Neuronal stem cell (in vitro differentiated cells): Measurements from ENCODE around the gene TMOD1.

ENCODE experiments used
- DNase-seq: peaks from one replicate; pipeline ENCODE4 v3.0.0-alpha.2; 2013; ENCODE audit warnings: low spot score
- H2AFZ ChIP-seq: one replicate; pipeline ENCODE4 v1.6.1; 2013; ENCODE audit warnings: mild to moderate bottlenecking, low read length, inconsistent platforms
- H2AK5ac ChIP-seq: 2 replicates; pipeline ENCODE4 v1.6.1; 2013; ENCODE audit warnings: low read depth, mild to moderate bottlenecking, inconsistent platforms, low read length, moderate library complexity, mixed read lengths
- H2BK120ac ChIP-seq: 2 replicates; pipeline ENCODE4 v1.6.1; 2013; ENCODE audit warnings: low read depth, mild to moderate bottlenecking, inconsistent platforms, low read length, moderate library complexity, mixed read lengths
- H2BK12ac ChIP-seq: one replicate; pipeline ENCODE4 v1.6.1; 2013; ENCODE audit warnings: low read length, inconsistent platforms
- H2BK15ac ChIP-seq: 2 replicates; pipeline ENCODE4 v1.6.1; 2013; ENCODE audit warnings: mild to moderate bottlenecking, low read length, inconsistent platforms, mixed read lengths
- H2BK5ac ChIP-seq: one replicate; pipeline ENCODE4 v1.6.1; 2013; ENCODE audit warnings: inconsistent platforms, mild to moderate bottlenecking, low read length, moderate library complexity
- H3K14ac ChIP-seq: one replicate; pipeline ENCODE4 v1.6.1; 2013; ENCODE audit warnings: low read length, inconsistent platforms
- H3K18ac ChIP-seq: 2 replicates; pipeline ENCODE4 v1.6.1; 2013; ENCODE audit warnings: low read length, inconsistent platforms
- H3K23ac ChIP-seq: 2 replicates; pipeline ENCODE4 v1.6.1; 2013; ENCODE audit warnings: low read depth, mild to moderate bottlenecking, mixed read lengths, low read length, inconsistent platforms; ENCODE audit not compliant: poor library complexity
- H3K27ac ChIP-seq: replicated peaks from 3 replicates; pipeline ENCODE4 v1.5.1; 2013; ENCODE audit warnings: low read length, inconsistent platforms
- H3K27me3 ChIP-seq, 3 experiments: 2 replicates each; pipeline ENCODE4 v1.6.1; 2013; ENCODE audit warnings: low read length in 3 of 3, mild to moderate bottlenecking in 2 of 3, inconsistent platforms in 1 of 3, low read depth in 1 of 3, mixed read lengths in 1 of 3, moderate library complexity in 1 of 3; ENCODE audit not compliant: control insufficient read depth in 3 of 3, insufficient read depth in 3 of 3
- H3K36me3 ChIP-seq, 2 donors: replicated peaks in 1 of 2; 2 replicates each; pipeline ENCODE4 v1.6.1; 2013; ENCODE audit warnings: low read length in 2 of 2; ENCODE audit not compliant: control insufficient read depth in 2 of 2, insufficient read depth in 2 of 2
- H3K4ac ChIP-seq: 2 replicates; pipeline ENCODE4 v1.6.1; 2013; ENCODE audit warnings: inconsistent platforms, mild to moderate bottlenecking, low read length, moderate library complexity
- H3K4me1 ChIP-seq, 2 donors: 1 replicate in 1 of 2; 2 replicates in 1 of 2; pipeline ENCODE4 v1.6.1; 2013; ENCODE audit warnings: low read length in 2 of 2, low read depth in 1 of 2; ENCODE audit not compliant: control insufficient read depth in 2 of 2, insufficient read depth in 1 of 2
- H3K4me2 ChIP-seq: one replicate; pipeline ENCODE4 v1.6.1; 2013; ENCODE audit warnings: mild to moderate bottlenecking, low read length, inconsistent platforms; ENCODE audit not compliant: insufficient read depth, poor library complexity, severe bottlenecking
- H3K4me3 ChIP-seq, 2 donors: 2 replicates each; pipeline ENCODE4 v1.5.1; 2013; ENCODE audit warnings: low read length in 2 of 2, mild to moderate bottlenecking in 2 of 2, inconsistent platforms in 1 of 2, moderate library complexity in 1 of 2
- H3K79me1 ChIP-seq: one replicate; pipeline ENCODE4 v1.6.1; 2013; ENCODE audit warnings: low read depth, mild to moderate bottlenecking, inconsistent platforms, low read length, moderate library complexity
- H3K9ac ChIP-seq: one replicate; pipeline ENCODE4 v1.6.1; 2013; ENCODE audit warnings: mild to moderate bottlenecking, low read depth, low read length, inconsistent platforms; ENCODE audit not compliant: poor library complexity
- H3K9me3 ChIP-seq, 2 donors: replicated peaks in 1 of 2; 2 replicates each; pipeline versions ENCODE3 to v1.6.1; 2013; ENCODE audit warnings: low read length in 2 of 2, mild to moderate bottlenecking in 2 of 2, inconsistent platforms in 1 of 2, low read depth in 1 of 2, mixed read lengths in 1 of 2, moderate library complexity in 1 of 2; ENCODE audit not compliant: control insufficient read depth in 2 of 2, insufficient read depth in 1 of 2
- H4K8ac ChIP-seq: one replicate; pipeline ENCODE4 v1.6.1; 2013; ENCODE audit warnings: low read depth, mild to moderate bottlenecking, inconsistent platforms, low read length, moderate library complexity
- H4K91ac ChIP-seq: one replicate; pipeline ENCODE4 v1.6.1; 2013; ENCODE audit warnings: low read length, low read depth, mild to moderate bottlenecking, inconsistent platforms; ENCODE audit not compliant: poor library complexity
- WGBS, 2 donors: extraction: QIAGEN DNeasy Blood & Tissue Kit; methylation state at CpG; one replicate each; pipeline ENCODE4 v1.1.7; 2013; ENCODE audit warnings: missing lambda C conversion rate in 2 of 2, mixed read lengths in 1 of 2; ENCODE audit not compliant: insufficient read length in 2 of 2, insufficient replicate concordance in 1 of 2; ENCODE audit errors: extremely low coverage in 2 of 2; 5-methylcytosine and 5-hydroxymethylcytosine counted together

The TMOD1 gene

GRCh38 chr9:97462159-97462558, 39.3 kb upstream of the TMOD1 start:
- no peaks in the 10 kb centered on the region for H3K27me3 ChIP-seq
- H2BK12ac ChIP-seq: no peak overlapping the region
- H3K9ac ChIP-seq: no peak overlapping the region
- no peaks in the 10 kb centered on the region for H3K79me1 ChIP-seq
- H3K4me2 ChIP-seq: no peak overlapping the region
- no peak overlapping the region for H3K23ac ChIP-seq
- H3K9me3 ChIP-seq: no peaks in the 10 kb centered on the region
- no peak overlapping the region for H2BK120ac ChIP-seq
- no peak overlapping the region for H3K4me3 ChIP-seq
- no peaks in the 10 kb centered on the region for H3K36me3 ChIP-seq
- no peak overlapping the region for H4K91ac ChIP-seq
- no peak overlapping the region for H2BK15ac ChIP-seq
- H2AK5ac ChIP-seq: no peak overlapping the region
- H3K4ac ChIP-seq: no peak overlapping the region
- H3K14ac ChIP-seq: no peak overlapping the region
- H3K27ac ChIP-seq: no peak overlapping the region
- no peak overlapping the region for H2BK5ac ChIP-seq
- H3K4me1 ChIP-seq: no peaks in the 10 kb centered on the region
- DNase-seq: no peak
- H2AFZ ChIP-seq: no peak overlapping the region
- H3K18ac ChIP-seq: no peak overlapping the region
- H4K8ac ChIP-seq: no peak overlapping the region
- WGBS, 2 donors: no CpG with 5 or more reads among the region's 3 CpGs

GRCh38 chr9:97462914-97463313, 38.6 kb upstream of the TMOD1 start:
- H2AFZ ChIP-seq: no peak overlapping the region
- H3K4me3 ChIP-seq: no peak overlapping the region
- no peak overlapping the region for H4K8ac ChIP-seq
- H2BK15ac ChIP-seq: no peak overlapping the region
- H2AK5ac ChIP-seq: no peak overlapping the region
- H3K36me3 ChIP-seq: no peaks in the 10 kb centered on the region
- H3K4me2 ChIP-seq: no peak overlapping the region
- no peaks in the 10 kb centered on the region for H3K9me3 ChIP-seq
- no CpG with 5 or more reads among the region's 1 CpG for WGBS, 2 donors
- no peak overlapping the region for H3K14ac ChIP-seq
- no peak overlapping the region for H3K4ac ChIP-seq
- H3K23ac ChIP-seq: no peak overlapping the region
- H4K91ac ChIP-seq: no peak overlapping the region
- H2BK120ac ChIP-seq: no peak overlapping the region
- no peak overlapping the region for H2BK12ac ChIP-seq
- H3K9ac ChIP-seq: no peak overlapping the region
- no peak overlapping the region for H3K27ac ChIP-seq
- H2BK5ac ChIP-seq: no peak overlapping the region
- no peak overlapping the region for H3K18ac ChIP-seq
- H3K79me1 ChIP-seq: no peaks in the 10 kb centered on the region
- H3K4me1 ChIP-seq: no peaks in the 10 kb centered on the region
- no peak for DNase-seq
- H3K27me3 ChIP-seq: no peaks in the 10 kb centered on the region

- H2BK5ac ChIP-seq: no peak overlapping the region
- H3K4me1 ChIP-seq: no peaks in the 10 kb centered on the region
- H3K18ac ChIP-seq: no peak overlapping the region
- no peak overlapping the region for H2BK12ac ChIP-seq
- H2BK15ac ChIP-seq: no peak overlapping the region
- no peak overlapping the region for H2AK5ac ChIP-seq
- H3K27me3 ChIP-seq: peaks cover 0 to 19% (median 0%) of the 10 kb centered on the region in 3 experiments
- no peak overlapping the region for H3K14ac ChIP-seq
- no peak overlapping the region for H3K23ac ChIP-seq
- H3K9ac ChIP-seq: no peak overlapping the region
- H4K91ac ChIP-seq: no peak overlapping the region
- H3K79me1 ChIP-seq: no peaks in the 10 kb centered on the region
- WGBS, 2 donors: no CpG with 5 or more reads among the region's 4 CpGs
- DNase-seq: peak; percentile 61
- no peak overlapping the region for H2AFZ ChIP-seq
- H3K4ac ChIP-seq: no peak overlapping the region
- H3K4me3 ChIP-seq: no peak overlapping the region
- no peaks in the 10 kb centered on the region for H3K36me3 ChIP-seq
- no peak overlapping the region for H3K27ac ChIP-seq
- H4K8ac ChIP-seq: no peak overlapping the region
- H3K9me3 ChIP-seq: no peaks in the 10 kb centered on the region
- H3K4me2 ChIP-seq: no peak overlapping the region
- H2BK120ac ChIP-seq: no peak overlapping the region
Measured at GRCh38 chr9:97468658-97469448, 32.6 kb upstream of the TMOD1 start.

- peaks cover 0 to 19% (median 0%) of the 10 kb centered on the region in 3 experiments for H3K27me3 ChIP-seq
- H3K4ac ChIP-seq: no peak overlapping the region
- H2AK5ac ChIP-seq: no peak overlapping the region
- no peaks in the 10 kb centered on the region for H3K79me1 ChIP-seq
- H4K91ac ChIP-seq: no peak overlapping the region
- no peak overlapping the region for H3K23ac ChIP-seq
- H2BK120ac ChIP-seq: no peak overlapping the region
- no peak for DNase-seq
- no peak overlapping the region for H4K8ac ChIP-seq
- no peak overlapping the region for H3K9ac ChIP-seq
- H2BK12ac ChIP-seq: no peak overlapping the region
- no peak overlapping the region for H3K27ac ChIP-seq
- no CpG with 5 or more reads among the region's 2 CpGs for WGBS, 2 donors
- H3K18ac ChIP-seq: no peak overlapping the region
- no peak overlapping the region for H2BK15ac ChIP-seq
- no peak overlapping the region for H2BK5ac ChIP-seq
- no peak overlapping the region for H3K4me3 ChIP-seq
- no peaks in the 10 kb centered on the region for H3K4me1 ChIP-seq
- no peak overlapping the region for H3K4me2 ChIP-seq
- H3K36me3 ChIP-seq: no peaks in the 10 kb centered on the region
- H2AFZ ChIP-seq: no peak overlapping the region
- no peaks in the 10 kb centered on the region for H3K9me3 ChIP-seq
- no peak overlapping the region for H3K14ac ChIP-seq
Measured at GRCh38 chr9:97470076-97470475, 31.4 kb upstream of the TMOD1 start.
